ENCODE results near the gene ZNF385D.

- TF ChIP-seq CTCF (conservative IDR thresholded peaks at IDR 0.05; ENCODE audit: low read depth, low read length): no peak
- TF ChIP-seq EZH2 (IDR thresholded peaks at IDR 0.05; ENCODE audit: borderline replicate concordance, low read depth, low read length, poor library complexity, severe bottlenecking): no peak
These were observed 77.6 kb downstream of the ZNF385D start for GRCh38 chr3:21673393-21673792.
